NCI-H2196 (cell line): ENCODE results near the gene FGA.
"Not testable (repeated sequence)": the region's sequence is repeated elsewhere in the genome, so short reads cannot be mapped to it uniquely, and the experiment has no call there.

Source experiments
- DNase-seq: peaks from one replicate; lab custom pipeline; 2025; ENCODE audit not compliant: unreplicated experiment; lab: John Stamatoyannopoulos, UW

The FGA gene

GRCh38 chr4:154608361-154609252 lies 18.1 kb upstream of the FGA start:
- DNase-seq, result no peak

- no peak for DNase-seq
Observed at GRCh38 chr4:154606728-154607723, 16.5 kb upstream of the FGA start.

GRCh38 chr4:154604696-154605200 lies 14.2 kb upstream of the FGA start:
- no peak for DNase-seq

GRCh38 chr4:154603033-154603943 lies 12.7 kb upstream of the FGA start:
- no peak for DNase-seq

GRCh38 chr4:154602404-154603020 lies 12.0 kb upstream of the FGA start:
- no peak for DNase-seq

- DNase-seq, result no peak
Observed at GRCh38 chr4:154597798-154598774, 7.5 kb upstream of the FGA start.

GRCh38 chr4:154597281-154597680 lies 6.7 kb upstream of the FGA start:
- DNase-seq, result not testable (repeated sequence)

- DNase-seq, result no peak
Observed at GRCh38 chr4:154595807-154596206, 5.3 kb upstream of the FGA start.

GRCh38 chr4:154594343-154594742 lies 3.8 kb upstream of the FGA start:
- not testable (repeated sequence) for DNase-seq

- DNase-seq, result no peak
Observed at GRCh38 chr4:154593868-154594267, 3.3 kb upstream of the FGA start.

- no peak for DNase-seq
Observed at GRCh38 chr4:154591890-154592289, 1.3 kb upstream of the FGA start.

- DNase-seq, result no peak
Observed at GRCh38 chr4:154589296-154590197, 995 bp downstream of the FGA start.

- no peak for DNase-seq
Observed at GRCh38 chr4:154588198-154588597, 2.3 kb downstream of the FGA start.

- no peak for DNase-seq
Observed at GRCh38 chr4:154586296-154587033, 4.1 kb downstream of the FGA start.

- DNase-seq, result no peak
Observed at GRCh38 chr4:154585369-154586018, 5.0 kb downstream of the FGA start.

- no peak for DNase-seq
Observed at GRCh38 chr4:154584259-154584658, 6.3 kb downstream of the FGA start.

GRCh38 chr4:154583677-154584076 lies 6.9 kb downstream of the FGA start:
- DNase-seq, result no peak
